K562 (cell line): ENCODE results near the gene C19orf12. TPM values are rescaled to one million over a fixed set of nuclear protein-coding genes. Genes with fewer than 3 reads are reported as not detected.

Experiments used
- ADNP ChIP-seq: fragments of 200-800 bp; sonication (Bioruptor generic); IDR thresholded peaks from 2 replicates; pipeline ENCODE4 v1.6.1; 2016; ENCODE audit warnings: missing genetic modification characterization, missing compliant biosample characterization
- CBFA2T2 ChIP-seq: fragments of 450-650 bp; conservative IDR thresholded peaks from 2 replicates; pipeline ENCODE4 v1.6.1; 2017; ENCODE audit warnings: mild to moderate bottlenecking
- ELK3 ChIP-seq: fragments of 450-650 bp; formaldehyde crosslinking; IDR thresholded peaks from 2 replicates; pipeline ENCODE4 v1.4.0; 2020; ENCODE audit warnings: mild to moderate bottlenecking
- ERF ChIP-seq: fragments of 450-650 bp; formaldehyde crosslinking; IDR thresholded peaks from 2 replicates; pipeline ENCODE4 v1.4.0; 2020; ENCODE audit warnings: mild to moderate bottlenecking, mixed read lengths
- FOSL1 ChIP-seq: fragments of 200-800 bp; sonication (Bioruptor generic); conservative IDR thresholded peaks from 2 replicates; pipeline ENCODE4 v1.6.1; 2016; ENCODE audit warnings: missing genetic modification characterization, missing compliant biosample characterization
- GABPA ChIP-seq: fragments of 200-800 bp; sonication (Bioruptor generic); conservative IDR thresholded peaks from 2 replicates; pipeline ENCODE4 v1.6.1; 2016; ENCODE audit warnings: low read depth, missing genetic modification characterization, missing compliant biosample characterization
- GATAD2B ChIP-seq: fragments of 450-650 bp; IDR thresholded peaks from 2 replicates; pipeline ENCODE4 v1.6.1; 2017; ENCODE audit warnings: mild to moderate bottlenecking, borderline replicate concordance
- HCFC1 ChIP-seq: IDR thresholded peaks from 2 replicates; pipeline ENCODE4 v1.6.1; 2012; ENCODE audit warnings: low read depth, low read length, improper control_type of control experiment
- HDGF ChIP-seq: fragments of 450-650 bp; IDR thresholded peaks from 2 replicates; pipeline ENCODE4 v1.6.1; 2016
- L3MBTL2 ChIP-seq: fragments of 450-650 bp; IDR thresholded peaks from 2 replicates; pipeline ENCODE4 v1.6.1; 2016; ENCODE audit warnings: mild to moderate bottlenecking, moderate library complexity
- MAFF ChIP-seq: IDR thresholded peaks from 2 replicates; pipeline ENCODE4 v1.6.1; 2012; ENCODE audit warnings: low read length, improper control_type of control experiment
- MCM7 ChIP-seq, 2 experiments: fragments of 450-650 bp; IDR thresholded peaks; 2 replicates each; pipeline ENCODE4 v1.6.1; 2016 to 2018
- POLR2B ChIP-seq: fragments of 450-650 bp; IDR thresholded peaks from 2 replicates; pipeline ENCODE4 v1.6.1; 2018; ENCODE audit warnings: low read depth; ENCODE audit not compliant: partially characterized antibody
- RBM25 ChIP-seq: fragments of 200-400 bp; formaldehyde crosslinking; IDR thresholded peaks from 2 replicates; pipeline ENCODE4 v1.6.1; 2018; ENCODE audit warnings: low read length, low read depth, moderate library complexity; ENCODE audit not compliant: severe bottlenecking
- SMAD2 ChIP-seq: fragments of 150-350 bp; IDR thresholded peaks from 2 replicates; pipeline ENCODE4 v1.6.1; 2014; ENCODE audit warnings: low read depth, mild to moderate bottlenecking, low read length
- UBTF ChIP-seq, 2 experiments: IDR thresholded peaks; 2 replicates each; pipeline ENCODE4 v1.6.1; 2012; ENCODE audit warnings: improper control_type of control experiment in 2 of 2, low read depth in 2 of 2, low read length in 2 of 2, borderline replicate concordance in 1 of 2
- XRCC3 ChIP-seq: fragments of 450-650 bp; IDR thresholded peaks from 2 replicates; pipeline ENCODE4 v1.6.1; 2017; ENCODE audit warnings: mild to moderate bottlenecking, moderate library complexity
- ZFP1 ChIP-seq: fragments of 450-650 bp; formaldehyde crosslinking; IDR thresholded peaks from 2 replicates; pipeline ENCODE4 v1.4.0; 2020; ENCODE audit warnings: mild to moderate bottlenecking, mixed read lengths
- ZNF280B ChIP-seq: fragments of 250-450 bp; sonication (Bioruptor Pico); IDR thresholded peaks from 2 replicates; pipeline ENCODE4 v1.5.1; 2021; ENCODE audit warnings: mild to moderate bottlenecking
- ZNF830 ChIP-seq: fragments of 250-450 bp; sonication (Bioruptor Pico); IDR thresholded peaks from 2 replicates; pipeline ENCODE4 v1.5.0; 2021; ENCODE audit warnings: mild to moderate bottlenecking
- polyA plus RNA-seq, 8 experiments: library from polyadenylated mRNA; depleted of rRNA in 4 of 8; stranded (reverse) in 5 of 8; unstranded in 3 of 8; fragments of >200 nt; fragmentation: Nextera tagmentation in 2 of 8; fragmentation: Illumina TruSeq in 1 of 8; extraction: Ambion mirVana in 2 of 8; extraction: Trizol in 1 of 8; gene quantifications; 2 replicates each; pipeline versions ENCODE4 v1.2.1 to v1.2.3, GENCODE V29; 2011 to 2014; ENCODE audit warnings: inconsistent platforms in 1 of 8, missing spikeins in 1 of 8
- total RNA-seq, 7 experiments: library from RNA; depleted of rRNA in 6 of 7; stranded (reverse); fragments of >200 nt in 6 of 7; fragmentation: Illumina TruSeq in 2 of 7; extraction: Trizol in 2 of 7; gene quantifications; 2 replicates each; pipeline versions ENCODE4 v1.2.1 to v1.2.3, GENCODE V29; 2011 to 2021; ENCODE audit warnings: low replicate concordance in 1 of 7

C19orf12 gene
- total and polyA plus RNA-seq, 9 of the 15 experiments (the other 6 are each of a cell fraction or from before 2014, with no cell fraction given), result 1.9 to 14.5 (median 10.2) TPM

- TF ChIP-seq ZFP1 (CRISPR knock-in tag) (no peak), RBM25 (no peak), ADNP (peak; percentile 84), FOSL1 (tag) (peak; percentile 63; the same call in 1 of the 2 replicates), MAFF (peak; percentile 99), ELK3 (CRISPR knock-in tag) (no peak), GABPA (tag) (peak; percentile 17), SMAD2 (no peak), HCFC1 (no peak), POLR2B (no peak), CBFA2T2 (no peak), ZNF280B (CRISPR knock-in tag) (no peak), MCM7 (IDR thresholded peaks at IDR 0.05) (no peak), ZNF830 (CRISPR knock-in tag) (no peak), ERF (CRISPR knock-in tag) (no peak), XRCC3 (no peak), GATAD2B (no peak), UBTF (IDR thresholded peaks at IDR 0.05; ENCODE audit: borderline replicate concordance in 1 of 2, low read depth in 2 of 2, low read length in 2 of 2) (no peak), L3MBTL2 (peak; percentile 57), HDGF (no peak)
Observed at GRCh38 chr19:29687897-29688728, 26.9 kb downstream of the C19orf12 start (continued).
